SU-DHL-6 (cell line): ENCODE measurements around the gene FAIM.

Experiments
- EZH2phosphoT487 ChIP-seq: fragments of 200-600 bp; sonication (generic), shearing (Covaris generic); conservative IDR thresholded peaks from 2 replicates; pipeline ENCODE4 v1.6.1; 2018; ENCODE audit warnings: mild to moderate bottlenecking, antibody characterized with exemption, low read length, moderate library complexity, mixed read lengths
- TF ChIP-seq, protein P1 (sequence below): fragments of 200-600 bp; sonication (generic); IDR thresholded peaks from one replicate; pipeline ENCODE4 v1.5.1; 2017; ENCODE audit warnings: antibody characterized with exemption, mild to moderate bottlenecking, low read length, moderate library complexity; ENCODE audit not compliant: insufficient read depth, poor library complexity, severe bottlenecking

DNA sequence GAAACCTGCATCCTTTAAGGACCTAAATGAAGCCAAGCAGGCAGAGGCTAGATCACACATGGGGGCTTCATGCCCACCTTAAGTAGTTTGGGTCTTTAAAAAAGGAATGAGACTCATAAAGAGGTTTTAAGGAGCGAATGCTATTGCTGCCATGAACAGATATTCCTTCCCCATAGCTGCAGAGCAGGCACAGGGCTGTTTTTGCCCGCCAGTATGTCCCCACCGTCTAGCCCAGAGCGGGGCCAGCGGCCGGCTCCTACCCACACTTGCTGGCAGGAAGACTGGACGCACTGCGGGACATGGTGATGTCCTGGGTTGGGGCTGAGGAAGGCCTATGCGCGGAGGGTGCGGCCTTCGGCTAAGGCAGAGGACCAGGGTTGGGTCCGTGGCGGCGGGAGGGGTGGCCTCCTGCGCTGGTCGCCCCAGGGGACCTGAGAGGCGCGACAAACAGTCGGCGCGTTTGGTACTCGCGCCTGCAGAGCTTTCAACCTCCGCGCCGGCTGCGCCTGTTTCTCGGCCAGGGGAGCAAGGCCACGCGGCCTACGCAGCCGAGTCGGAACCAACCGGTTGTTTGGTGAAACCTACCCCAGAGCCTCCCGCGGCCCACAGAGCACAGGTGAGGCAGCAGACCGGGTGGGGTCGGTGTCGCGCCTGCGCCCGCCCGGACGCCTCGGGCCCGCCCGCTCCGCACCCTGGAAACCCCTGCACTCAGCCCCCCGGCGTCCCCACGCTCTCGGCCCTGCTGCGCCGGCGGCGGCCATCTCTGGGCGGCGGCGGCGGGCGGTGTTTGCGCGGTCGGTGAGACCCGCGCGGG is at the start of gene FAIM:
- TF ChIP-seq, protein P1, sequence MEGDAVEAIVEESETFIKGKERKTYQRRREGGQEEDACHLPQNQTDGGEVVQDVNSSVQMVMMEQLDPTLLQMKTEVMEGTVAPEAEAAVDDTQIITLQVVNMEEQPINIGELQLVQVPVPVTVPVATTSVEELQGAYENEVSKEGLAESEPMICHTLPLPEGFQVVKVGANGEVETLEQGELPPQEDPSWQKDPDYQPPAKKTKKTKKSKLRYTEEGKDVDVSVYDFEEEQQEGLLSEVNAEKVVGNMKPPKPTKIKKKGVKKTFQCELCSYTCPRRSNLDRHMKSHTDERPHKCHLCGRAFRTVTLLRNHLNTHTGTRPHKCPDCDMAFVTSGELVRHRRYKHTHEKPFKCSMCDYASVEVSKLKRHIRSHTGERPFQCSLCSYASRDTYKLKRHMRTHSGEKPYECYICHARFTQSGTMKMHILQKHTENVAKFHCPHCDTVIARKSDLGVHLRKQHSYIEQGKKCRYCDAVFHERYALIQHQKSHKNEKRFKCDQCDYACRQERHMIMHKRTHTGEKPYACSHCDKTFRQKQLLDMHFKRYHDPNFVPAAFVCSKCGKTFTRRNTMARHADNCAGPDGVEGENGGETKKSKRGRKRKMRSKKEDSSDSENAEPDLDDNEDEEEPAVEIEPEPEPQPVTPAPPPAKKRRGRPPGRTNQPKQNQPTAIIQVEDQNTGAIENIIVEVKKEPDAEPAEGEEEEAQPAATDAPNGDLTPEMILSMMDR: no peak
- 0 out of 2 replicates have a peak, but pooled peaks have one; percentile 78 for TF ChIP-seq EZH2phosphoT487
